PFSK-1 (cell line): ENCODE measurements around the gene MYCN.

ENCODE experiments used
- FOXP2 ChIP-seq: optimal IDR thresholded peaks from 2 replicates; pipeline ENCODE3; 2011; ENCODE audit warnings: borderline replicate concordance, control low read depth, inconsistent platforms; ENCODE audit not compliant: insufficient read depth; ENCODE audit errors: extremely low read length, extremely low read depth
- POLR2AphosphoS5 ChIP-seq: IDR thresholded peaks from 2 replicates; pipeline ENCODE4 v1.6.1; 2012; ENCODE audit warnings: low read depth, mild to moderate bottlenecking, control low read depth, low read length, moderate library complexity
- REST ChIP-seq, 2 experiments: IDR thresholded peaks; 2 replicates each; pipeline versions ENCODE4 v1.6.1 to v1.8.0; 2011 to 2012; ENCODE audit warnings: low read depth in 2 of 2, low read length in 2 of 2, control low read depth in 1 of 2, inconsistent platforms in 1 of 2, mild to moderate bottlenecking in 1 of 2, moderate library complexity in 1 of 2; ENCODE audit not compliant: insufficient read depth in 1 of 2
- SIN3A ChIP-seq: IDR thresholded peaks from 2 replicates; pipeline ENCODE4 v1.6.1; 2012; ENCODE audit warnings: mild to moderate bottlenecking, low read length, moderate library complexity, borderline replicate concordance; ENCODE audit not compliant: insufficient read depth
- TAF1 ChIP-seq: IDR thresholded peaks from 2 replicates; pipeline ENCODE4 v1.6.1; 2012; ENCODE audit warnings: low read length, control low read depth, borderline replicate concordance; ENCODE audit not compliant: insufficient read depth

The MYCN gene

GRCh38 chr2:15920696-15921095, 19.7 kb upstream of the MYCN start:
- no peak for TF ChIP-seq REST (IDR thresholded peaks at IDR 0.05; ENCODE audit: insufficient read depth in 1 of 2, low read depth in 2 of 2, low read length in 2 of 2)
- TF ChIP-seq POLR2AphosphoS5: no peak
- TF ChIP-seq SIN3A: no peak
- TF ChIP-seq FOXP2: no peak
- TF ChIP-seq TAF1: no peak

GRCh38 chr2:15923597-15923996, 16.8 kb upstream of the MYCN start:
- TF ChIP-seq SIN3A (no peak), POLR2AphosphoS5 (no peak), FOXP2 (no peak), REST (IDR thresholded peaks at IDR 0.05; ENCODE audit: insufficient read depth in 1 of 2, low read depth in 2 of 2, low read length in 2 of 2) (no peak), TAF1 (no peak)

- TF ChIP-seq TAF1 (no peak), POLR2AphosphoS5 (no peak), SIN3A (no peak), REST (IDR thresholded peaks at IDR 0.05; ENCODE audit: insufficient read depth in 1 of 2, low read depth in 2 of 2, low read length in 2 of 2) (no peak), FOXP2 (no peak)
These were observed 14.5 kb upstream of the MYCN start for GRCh38 chr2:15925819-15926218.

- TF ChIP-seq REST (IDR thresholded peaks at IDR 0.05; ENCODE audit: insufficient read depth in 1 of 2, low read depth in 2 of 2, low read length in 2 of 2): no peak
- no peak for TF ChIP-seq POLR2AphosphoS5
- no peak for TF ChIP-seq FOXP2
- no peak for TF ChIP-seq SIN3A
- TF ChIP-seq TAF1: no peak
These were observed 14.1 kb upstream of the MYCN start for GRCh38 chr2:15926252-15926651.
